DOHH2 (cell line): Measurements from ENCODE around the gene SFPQ.

ENCODE experiments used
- H3F3A ChIP-seq: fragments of 200-600 bp; sonication (generic), shearing (Covaris generic); 2 replicates; pipeline ENCODE4 v1.6.0; 2016; ENCODE audit warnings: antibody characterized with exemption, mild to moderate bottlenecking; ENCODE audit not compliant: control insufficient read depth, insufficient read depth
- H3K27ac ChIP-seq: fragments of 200-600 bp; sonication (generic); 2 replicates; pipeline ENCODE4 v1.5.1; 2014; ENCODE audit warnings: low read depth, mild to moderate bottlenecking, low read length, moderate library complexity
- H3K27me3 ChIP-seq: fragments of 200-600 bp; sonication (generic); 2 replicates; pipeline ENCODE4 v1.6.1; 2014; ENCODE audit warnings: mild to moderate bottlenecking, low read length, mixed read lengths; ENCODE audit not compliant: control insufficient read depth
- H3K36me3 ChIP-seq: fragments of 200-600 bp; sonication (generic); 2 replicates; pipeline ENCODE4 v1.6.1; 2014; ENCODE audit warnings: mild to moderate bottlenecking, low read length, moderate library complexity, mixed read lengths; ENCODE audit not compliant: control insufficient read depth
- H3K4me1 ChIP-seq: fragments of 200-600 bp; sonication (generic); 2 replicates; pipeline ENCODE4 v1.6.1; 2014; ENCODE audit warnings: mild to moderate bottlenecking, low read length, mixed read lengths; ENCODE audit not compliant: control insufficient read depth
- H3K4me2 ChIP-seq: fragments of 200-600 bp; sonication (generic); 2 replicates; pipeline ENCODE4 v1.6.0; 2014; ENCODE audit warnings: mild to moderate bottlenecking, low read length, moderate library complexity
- H3K4me3 ChIP-seq: fragments of 200-600 bp; sonication (generic); 2 replicates; pipeline ENCODE4 v1.5.1; 2014; ENCODE audit warnings: mild to moderate bottlenecking, low read length, mixed read lengths
- H3K79me2 ChIP-seq: fragments of 200-600 bp; sonication (generic); 2 replicates; pipeline ENCODE4 v1.6.1; 2014; ENCODE audit warnings: mild to moderate bottlenecking, low read length, mixed read lengths; ENCODE audit not compliant: control insufficient read depth
- H3K9me2 ChIP-seq: fragments of 200-600 bp; sonication (generic); replicated peaks from 2 replicates; pipeline ENCODE4 v1.6.1; 2014; ENCODE audit warnings: mild to moderate bottlenecking, low read length, mixed read lengths; ENCODE audit not compliant: control insufficient read depth
- H3K9me3 ChIP-seq: fragments of 200-600 bp; sonication (generic); 2 replicates; pipeline ENCODE4 v1.6.1; 2014; ENCODE audit warnings: antibody characterized with exemption, low read length, mixed read lengths; ENCODE audit not compliant: control insufficient read depth, insufficient read depth
- H4K20me1 ChIP-seq: fragments of 200-600 bp; sonication (generic); 2 replicates; pipeline ENCODE4 v1.6.0; 2014; ENCODE audit warnings: low read depth, mild to moderate bottlenecking, antibody characterized with exemption, low read length, moderate library complexity; ENCODE audit not compliant: control insufficient read depth, insufficient read depth
- EZH2phosphoT487 ChIP-seq: fragments of 200-600 bp; sonication (generic); IDR thresholded peaks from 2 replicates; pipeline ENCODE4 v1.6.1; 2017; ENCODE audit warnings: borderline replicate concordance, mild to moderate bottlenecking, antibody characterized with exemption, low read length, moderate library complexity, mixed read lengths
- TF ChIP-seq, protein P1 (sequence below): fragments of 200-600 bp; sonication (generic); IDR thresholded peaks from one replicate; pipeline ENCODE4 v1.5.1; 2014; ENCODE audit warnings: antibody characterized with exemption, mild to moderate bottlenecking, low read depth, low read length; ENCODE audit not compliant: poor library complexity, severe bottlenecking

Gene SFPQ

DNA sequence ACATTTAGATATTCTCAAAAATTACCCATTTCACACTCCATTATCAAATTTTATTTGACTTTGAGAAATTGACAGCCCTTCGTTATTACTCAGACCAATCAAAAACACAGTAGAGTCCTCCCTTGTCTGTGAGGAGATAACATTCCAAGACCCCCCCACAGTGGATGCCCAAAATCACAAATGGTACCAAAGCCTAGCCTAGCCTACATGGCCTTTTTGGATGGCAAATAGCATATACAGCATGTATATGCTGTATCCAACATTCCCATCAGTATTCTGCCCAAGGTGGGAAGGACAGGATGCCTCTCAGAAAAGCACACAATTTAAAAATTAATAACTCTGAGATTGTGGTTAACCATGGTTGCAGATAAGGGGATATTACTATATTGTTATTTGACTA is 17.3 kb downstream of the SFPQ start:
- peaks cover 12% of the 10 kb centered on the region for H3K79me2 ChIP-seq
- peaks cover 33% of the 10 kb centered on the region for H4K20me1 ChIP-seq
- peaks cover 73% of the 10 kb centered on the region for H3F3A ChIP-seq
- no peak overlapping the region for H3K4me2 ChIP-seq
- TF ChIP-seq, protein P1, sequence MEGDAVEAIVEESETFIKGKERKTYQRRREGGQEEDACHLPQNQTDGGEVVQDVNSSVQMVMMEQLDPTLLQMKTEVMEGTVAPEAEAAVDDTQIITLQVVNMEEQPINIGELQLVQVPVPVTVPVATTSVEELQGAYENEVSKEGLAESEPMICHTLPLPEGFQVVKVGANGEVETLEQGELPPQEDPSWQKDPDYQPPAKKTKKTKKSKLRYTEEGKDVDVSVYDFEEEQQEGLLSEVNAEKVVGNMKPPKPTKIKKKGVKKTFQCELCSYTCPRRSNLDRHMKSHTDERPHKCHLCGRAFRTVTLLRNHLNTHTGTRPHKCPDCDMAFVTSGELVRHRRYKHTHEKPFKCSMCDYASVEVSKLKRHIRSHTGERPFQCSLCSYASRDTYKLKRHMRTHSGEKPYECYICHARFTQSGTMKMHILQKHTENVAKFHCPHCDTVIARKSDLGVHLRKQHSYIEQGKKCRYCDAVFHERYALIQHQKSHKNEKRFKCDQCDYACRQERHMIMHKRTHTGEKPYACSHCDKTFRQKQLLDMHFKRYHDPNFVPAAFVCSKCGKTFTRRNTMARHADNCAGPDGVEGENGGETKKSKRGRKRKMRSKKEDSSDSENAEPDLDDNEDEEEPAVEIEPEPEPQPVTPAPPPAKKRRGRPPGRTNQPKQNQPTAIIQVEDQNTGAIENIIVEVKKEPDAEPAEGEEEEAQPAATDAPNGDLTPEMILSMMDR, result no peak
- no peak for TF ChIP-seq EZH2phosphoT487
- no peaks in the 10 kb centered on the region for H3K9me3 ChIP-seq
- no peaks in the 10 kb centered on the region for H3K4me1 ChIP-seq
- no peaks in the 10 kb centered on the region for H3K9me2 ChIP-seq
- no peak overlapping the region for H3K4me3 ChIP-seq
- H3K36me3 ChIP-seq, result peaks cover 57% of the 10 kb centered on the region
- no peaks in the 10 kb centered on the region for H3K27me3 ChIP-seq
- no peak overlapping the region for H3K27ac ChIP-seq

DNA sequence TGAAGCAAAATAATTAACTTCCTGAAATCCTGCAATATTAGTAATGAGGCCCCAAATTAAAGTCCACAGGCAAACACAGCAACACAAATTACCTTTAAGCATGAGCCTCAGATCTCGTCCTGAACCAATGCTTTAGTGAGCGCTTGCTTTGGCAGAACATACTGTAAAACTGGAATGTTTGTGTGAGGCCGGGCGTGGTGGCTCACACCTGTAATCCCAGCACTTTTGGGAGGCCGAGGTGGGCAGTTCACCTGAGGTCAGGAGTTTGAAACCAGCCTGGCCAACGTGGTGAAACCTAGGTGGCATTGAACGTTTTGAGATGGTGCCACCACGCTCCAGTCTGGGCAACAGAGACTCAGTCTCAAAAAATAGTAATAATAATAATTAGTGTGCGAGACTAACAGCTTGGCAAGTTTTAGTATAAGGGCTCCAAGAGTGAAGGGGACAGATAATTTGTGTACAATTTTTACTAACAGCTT is 17.8 kb downstream of the SFPQ start:
- H3K4me3 ChIP-seq, result no peak overlapping the region
- H3K9me3 ChIP-seq, result no peaks in the 10 kb centered on the region
- H3K79me2 ChIP-seq, result peaks cover 8% of the 10 kb centered on the region
- H3K4me2 ChIP-seq, result no peak overlapping the region
- peaks cover 28% of the 10 kb centered on the region for H4K20me1 ChIP-seq
- H3K36me3 ChIP-seq, result peaks cover 52% of the 10 kb centered on the region
- H3F3A ChIP-seq, result peaks cover 69% of the 10 kb centered on the region
- no peaks in the 10 kb centered on the region for H3K4me1 ChIP-seq
- H3K9me2 ChIP-seq, result no peaks in the 10 kb centered on the region
- no peaks in the 10 kb centered on the region for H3K27me3 ChIP-seq
- TF ChIP-seq, protein P1, result no peak
- no peak overlapping the region for H3K27ac ChIP-seq

DNA sequence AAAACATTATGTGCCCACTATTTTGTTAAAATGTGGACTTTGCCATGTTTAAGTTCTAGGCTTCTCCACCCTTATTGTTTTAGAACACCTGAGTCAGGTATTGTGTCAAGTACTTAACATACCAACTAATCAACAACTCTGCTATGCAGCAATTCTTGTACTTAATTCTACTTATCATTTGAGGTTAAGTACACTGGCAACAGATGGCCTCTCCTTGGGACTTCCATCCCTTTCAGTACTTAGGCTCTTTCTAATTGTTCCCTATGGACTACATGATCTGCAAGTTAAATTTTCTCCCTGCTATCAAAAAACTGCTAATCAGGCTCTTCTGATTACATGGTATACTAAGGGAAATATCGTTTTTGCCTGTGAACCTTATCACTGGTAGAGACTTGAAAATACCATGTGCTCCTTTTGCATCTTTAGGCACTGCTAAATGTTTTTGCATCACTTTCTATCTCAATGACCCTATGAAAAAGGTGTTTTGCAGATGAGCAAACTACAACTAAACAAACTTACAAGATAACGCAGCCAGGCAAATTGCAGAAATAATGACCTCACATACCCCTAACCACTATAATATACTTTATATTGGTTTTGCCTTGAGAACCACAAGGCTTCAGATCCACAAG is 18.9 kb downstream of the SFPQ start:
- Histone ChIP-seq H3K9me3 (no peaks in the 10 kb centered on the region), H3K27ac (no peak overlapping the region), H3K36me3 (peaks cover 41% of the 10 kb centered on the region), H3K79me2 (peaks cover 2% of the 10 kb centered on the region; the same call in 1 of the 2 replicates), H3K4me1 (no peaks in the 10 kb centered on the region), H3F3A (peaks cover 62% of the 10 kb centered on the region), H3K27me3 (no peaks in the 10 kb centered on the region), H3K9me2 (no peaks in the 10 kb centered on the region), H4K20me1 (peaks cover 17% of the 10 kb centered on the region), H3K4me3 (no peak overlapping the region), H3K4me2 (no peak overlapping the region)
- no peak for TF ChIP-seq EZH2phosphoT487
- TF ChIP-seq, protein P1, result no peak
